SK-N-SH (cell line): ENCODE results near the gene VWF.
"Not testable (repeated sequence)": the region's sequence is repeated elsewhere in the genome, so short reads cannot be mapped to it uniquely, and the experiment has no call there.

Experiments
- CHD2 ChIP-seq: fragments of 150-350 bp; IDR thresholded peaks from 2 replicates; pipeline ENCODE4 v1.6.1; 2018; ENCODE audit warnings: low read length; ENCODE audit not compliant: partially characterized antibody
- CTCF ChIP-seq: fragments of 200-600 bp; sonication (generic); IDR thresholded peaks from 2 replicates; pipeline ENCODE4 v1.6.1; 2017; ENCODE audit warnings: antibody characterized with exemption, mild to moderate bottlenecking, moderate library complexity
- ELF1 ChIP-seq: IDR thresholded peaks from 2 replicates; pipeline ENCODE4 v1.4.0; 2012
- EP300 ChIP-seq, 2 experiments: IDR thresholded peaks; 2 replicates each; pipeline versions ENCODE4 v1.4.0 to v1.6.1; 2012; ENCODE audit warnings: borderline replicate concordance in 1 of 2, low read depth in 1 of 2, low read length in 1 of 2
- GABPA ChIP-seq: IDR thresholded peaks from 2 replicates; pipeline ENCODE4 v1.4.0; 2012; ENCODE audit warnings: low read depth, mild to moderate bottlenecking
- GATA2 ChIP-seq: sonication (generic); formaldehyde crosslinking; IDR thresholded peaks from 2 replicates; pipeline ENCODE4 v1.5.0; 2020; ENCODE audit warnings: mild to moderate bottlenecking, missing genetic modification reagents
- MXI1 ChIP-seq: IDR thresholded peaks from 2 replicates; pipeline ENCODE4 v1.6.1; 2012; ENCODE audit warnings: mild to moderate bottlenecking, low read depth, low read length, improper control_type of control experiment
- NRF1 ChIP-seq: IDR thresholded peaks from 2 replicates; pipeline ENCODE4 v1.6.1; 2012; ENCODE audit warnings: low read depth, mild to moderate bottlenecking, low read length
- POLR2AphosphoS5 ChIP-seq: IDR thresholded peaks from 2 replicates; pipeline ENCODE4 v1.6.1; 2012; ENCODE audit warnings: low read depth, low read length
- RAD21 ChIP-seq: IDR thresholded peaks from 2 replicates; pipeline ENCODE4 v1.6.1; 2012; ENCODE audit warnings: mild to moderate bottlenecking, low read length
- TCF12 ChIP-seq: IDR thresholded peaks from 2 replicates; pipeline ENCODE4 v1.4.0; 2012
- TEAD4 ChIP-seq: IDR thresholded peaks from 2 replicates; pipeline ENCODE4 v1.4.0; 2012; ENCODE audit warnings: mild to moderate bottlenecking, borderline replicate concordance; ENCODE audit not compliant: insufficient read depth
- YY1 ChIP-seq: IDR thresholded peaks from 2 replicates; pipeline ENCODE4 v1.4.0; 2012; ENCODE audit warnings: low read depth, mild to moderate bottlenecking

GRCh38 chr12:6159166-6160011 lies 34.9 kb upstream of the VWF start:
- not testable (repeated sequence) for TF ChIP-seq TCF12; ELF1; CTCF; POLR2AphosphoS5; YY1; GABPA; MXI1; EP300 (IDR thresholded peaks at IDR 0.05; ENCODE audit: borderline replicate concordance in 1 of 2, low read depth in 1 of 2, low read length in 1 of 2); CHD2; NRF1; RAD21; GATA2; TEAD4
